Caco-2 (cell line): ENCODE data around the gene EVPL. TPM values are rescaled to one million over a fixed set of nuclear protein-coding genes. Genes with fewer than 3 reads are reported as not detected.

ENCODE experiments used
- BruUV-seq: library from RNA; stranded (reverse); fragments of 400-500 nt; replicated peaks from 2 replicates; lab custom pipeline; 2021; lab: Mats Ljungman, UMichigan
- CTCF ChIA-PET: fragments of 300-600 bp; sonication (Branson Sonifier 250); formaldehyde crosslinking; loops from one replicate; lab custom pipeline; 2022; ENCODE audit warnings: antibody characterized with exemption; lab: Charles Lee
- POLR2A ChIA-PET: fragments of 300-600 bp; sonication (Branson Sonifier 250); formaldehyde crosslinking; loops from one replicate; lab custom pipeline; 2022; ENCODE audit warnings: antibody characterized with exemption; lab: Charles Lee
- DNase-seq, 2 experiments: peaks; one replicate each; pipeline versions ENCODE4 v3.0.0 to v3.0.0-alpha.2; 2020 to 2022
- H3K27me3 ChIP-seq: replicated peaks from 2 replicates; pipeline ENCODE4 v1.6.0; 2011; ENCODE audit warnings: low read length; ENCODE audit not compliant: control insufficient read depth, insufficient read depth
- H3K36me3 ChIP-seq: 2 replicates; pipeline ENCODE4 v1.5.1; 2011; ENCODE audit warnings: low read length; ENCODE audit not compliant: control insufficient read depth, insufficient read depth
- H3K4me1 ChIP-seq: fragments of 250-450 bp; sonication (Bioruptor Pico); 2 replicates; pipeline ENCODE4 v1.5.1; 2020; ENCODE audit warnings: mild to moderate bottlenecking
- H3K4me3 ChIP-seq: 2 replicates; pipeline ENCODE4 v1.5.1; 2011; ENCODE audit warnings: low read depth, mild to moderate bottlenecking, control low read depth, low read length
- H3K9me3 ChIP-seq: fragments of 250-450 bp; sonication (Bioruptor Pico); 2 replicates; pipeline ENCODE4 v1.5.1; 2020; ENCODE audit warnings: mild to moderate bottlenecking, moderate library complexity
- H3K27ac Mint-ChIP-seq: one replicate; pipeline ENCODE4 v1.8.0; 2022; ENCODE audit warnings: mixed read lengths; ENCODE audit not compliant: unreplicated experiment
- H3K27me3 Mint-ChIP-seq: one replicate; pipeline ENCODE4 v1.8.0; 2022; ENCODE audit warnings: mixed read lengths; ENCODE audit not compliant: insufficient read depth, unreplicated experiment
- H3K36me3 Mint-ChIP-seq: one replicate; pipeline ENCODE4 v1.8.0; 2022; ENCODE audit warnings: mild to moderate bottlenecking, mixed read lengths; ENCODE audit not compliant: insufficient read depth, unreplicated experiment
- H3K4me1 Mint-ChIP-seq: one replicate; pipeline ENCODE4 v1.8.0; 2022; ENCODE audit warnings: low read depth, mixed read lengths; ENCODE audit not compliant: unreplicated experiment
- H3K4me3 Mint-ChIP-seq: one replicate; pipeline ENCODE4 v1.8.0; 2022; ENCODE audit warnings: mild to moderate bottlenecking, moderate library complexity, mixed read lengths; ENCODE audit not compliant: unreplicated experiment
- H3K9me3 Mint-ChIP-seq: one replicate; pipeline ENCODE4 v1.8.0; 2022; ENCODE audit warnings: mixed read lengths; ENCODE audit not compliant: unreplicated experiment
- intact Hi-C: fragments of 100-400 bp; cut with micrococcal nuclease; formaldehyde crosslinking; loops from one replicate; pipeline ENCODE4 v1.10.0; 2022; ENCODE audit not compliant: unreplicated experiment
- total RNA-seq: library from RNA; stranded (reverse); gene quantifications from 2 replicates; pipeline ENCODE4 v1.2.3, GENCODE V29; 2022
- TF ChIP-seq, protein P1 (sequence below), 2 experiments: fragments of 200-600 bp in 1 of 2; IDR thresholded peaks; 1 replicate in 1 of 2; 2 replicates in 1 of 2; pipeline versions ENCODE4 v1.5.1 to v1.8.0; 2011 to 2022; ENCODE audit warnings: antibody characterized with exemption in 1 of 2, control low read depth in 1 of 2, inconsistent platforms in 1 of 2, low read depth in 1 of 2, low read length in 1 of 2, mild to moderate bottlenecking in 1 of 2, moderate library complexity in 1 of 2; ENCODE audit not compliant: insufficient read depth in 1 of 2, severe bottlenecking in 1 of 2, unreplicated experiment in 1 of 2

The EVPL gene
- total RNA-seq, 1 experiment from 2014 or later, result 0.16 TPM

DNA sequence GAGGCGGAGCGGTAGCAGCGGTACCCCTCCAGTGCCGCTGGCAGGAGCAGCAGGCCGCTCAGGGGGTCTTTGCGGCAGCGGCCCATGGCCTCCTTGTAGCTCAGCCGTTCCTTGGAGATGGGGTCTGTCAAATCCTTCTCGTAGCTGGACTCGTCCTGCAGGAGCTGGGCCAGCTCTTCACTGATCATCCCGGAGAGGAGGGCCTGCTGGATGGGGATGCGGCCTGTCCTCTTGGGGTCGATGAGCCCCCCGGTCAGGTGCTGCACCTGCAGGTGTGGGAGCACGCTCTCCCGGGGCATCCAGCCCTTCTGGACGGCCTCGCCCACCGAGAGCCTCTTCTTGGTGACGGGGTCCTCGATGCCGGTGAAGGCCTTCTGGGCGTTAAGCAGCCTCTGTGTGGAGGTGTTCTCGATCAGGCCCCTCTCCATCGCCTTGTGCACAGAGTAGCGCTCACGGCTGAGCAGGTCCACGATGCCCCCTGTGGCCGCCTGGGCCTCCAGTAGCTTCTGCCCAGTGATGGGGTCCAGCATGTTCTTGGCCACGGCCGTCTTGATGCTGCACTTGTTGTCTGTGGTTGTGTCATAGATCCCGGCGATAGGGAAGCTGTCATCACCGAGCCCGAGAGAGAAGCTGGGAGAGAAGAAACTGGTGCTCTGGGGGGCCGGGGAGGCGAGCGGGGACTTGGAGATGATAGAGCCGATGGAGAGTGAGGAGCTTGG is 19.8 kb downstream of the EVPL start:
- TF ChIP-seq, protein P1, sequence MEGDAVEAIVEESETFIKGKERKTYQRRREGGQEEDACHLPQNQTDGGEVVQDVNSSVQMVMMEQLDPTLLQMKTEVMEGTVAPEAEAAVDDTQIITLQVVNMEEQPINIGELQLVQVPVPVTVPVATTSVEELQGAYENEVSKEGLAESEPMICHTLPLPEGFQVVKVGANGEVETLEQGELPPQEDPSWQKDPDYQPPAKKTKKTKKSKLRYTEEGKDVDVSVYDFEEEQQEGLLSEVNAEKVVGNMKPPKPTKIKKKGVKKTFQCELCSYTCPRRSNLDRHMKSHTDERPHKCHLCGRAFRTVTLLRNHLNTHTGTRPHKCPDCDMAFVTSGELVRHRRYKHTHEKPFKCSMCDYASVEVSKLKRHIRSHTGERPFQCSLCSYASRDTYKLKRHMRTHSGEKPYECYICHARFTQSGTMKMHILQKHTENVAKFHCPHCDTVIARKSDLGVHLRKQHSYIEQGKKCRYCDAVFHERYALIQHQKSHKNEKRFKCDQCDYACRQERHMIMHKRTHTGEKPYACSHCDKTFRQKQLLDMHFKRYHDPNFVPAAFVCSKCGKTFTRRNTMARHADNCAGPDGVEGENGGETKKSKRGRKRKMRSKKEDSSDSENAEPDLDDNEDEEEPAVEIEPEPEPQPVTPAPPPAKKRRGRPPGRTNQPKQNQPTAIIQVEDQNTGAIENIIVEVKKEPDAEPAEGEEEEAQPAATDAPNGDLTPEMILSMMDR (IDR thresholded peaks at IDR 0.05; ENCODE audit: insufficient read depth in 1 of 2, low read depth in 1 of 2, low read length in 1 of 2, severe bottlenecking in 1 of 2, unreplicated experiment in 1 of 2), result no peak
- ChIA-PET CTCF (interaction anchor here (1.1 to 1.7 kb wide), 3 partner anchors 66 to 102 kb away, joined by 3 to 7 read pairs (median 3); partner anchors contain the start of gene FBF1), POLR2A (interaction anchor here (0.6 kb wide), 1 partner anchor 271 kb away, joined by 3 read pairs; no protein-coding TSS in a partner anchor)
- intact Hi-C loops, result no loop called here
- Histone ChIP-seq H3K36me3 (peaks cover 1% of the 10 kb centered on the region; the same call in 1 of the 2 replicates), H3K4me1 (peaks cover 10% of the 10 kb centered on the region), H3K9me3 (no peaks in the 10 kb centered on the region), H3K4me3 (no peak overlapping the region), H3K27me3 (no peaks in the 10 kb centered on the region)
- DNase-seq, result no peak
- BruUV-seq, result no TSS peak
- no peak overlapping the region for H3K4me3 Mint-ChIP-seq
- H3K36me3 Mint-ChIP-seq, result peaks cover 9% of the 10 kb centered on the region
- H3K27me3 Mint-ChIP-seq, result no peaks in the 10 kb centered on the region
- peaks cover 10% of the 10 kb centered on the region for H3K4me1 Mint-ChIP-seq
- H3K9me3 Mint-ChIP-seq, result peaks cover 6% of the 10 kb centered on the region
- H3K27ac Mint-ChIP-seq, result no peak overlapping the region

DNA sequence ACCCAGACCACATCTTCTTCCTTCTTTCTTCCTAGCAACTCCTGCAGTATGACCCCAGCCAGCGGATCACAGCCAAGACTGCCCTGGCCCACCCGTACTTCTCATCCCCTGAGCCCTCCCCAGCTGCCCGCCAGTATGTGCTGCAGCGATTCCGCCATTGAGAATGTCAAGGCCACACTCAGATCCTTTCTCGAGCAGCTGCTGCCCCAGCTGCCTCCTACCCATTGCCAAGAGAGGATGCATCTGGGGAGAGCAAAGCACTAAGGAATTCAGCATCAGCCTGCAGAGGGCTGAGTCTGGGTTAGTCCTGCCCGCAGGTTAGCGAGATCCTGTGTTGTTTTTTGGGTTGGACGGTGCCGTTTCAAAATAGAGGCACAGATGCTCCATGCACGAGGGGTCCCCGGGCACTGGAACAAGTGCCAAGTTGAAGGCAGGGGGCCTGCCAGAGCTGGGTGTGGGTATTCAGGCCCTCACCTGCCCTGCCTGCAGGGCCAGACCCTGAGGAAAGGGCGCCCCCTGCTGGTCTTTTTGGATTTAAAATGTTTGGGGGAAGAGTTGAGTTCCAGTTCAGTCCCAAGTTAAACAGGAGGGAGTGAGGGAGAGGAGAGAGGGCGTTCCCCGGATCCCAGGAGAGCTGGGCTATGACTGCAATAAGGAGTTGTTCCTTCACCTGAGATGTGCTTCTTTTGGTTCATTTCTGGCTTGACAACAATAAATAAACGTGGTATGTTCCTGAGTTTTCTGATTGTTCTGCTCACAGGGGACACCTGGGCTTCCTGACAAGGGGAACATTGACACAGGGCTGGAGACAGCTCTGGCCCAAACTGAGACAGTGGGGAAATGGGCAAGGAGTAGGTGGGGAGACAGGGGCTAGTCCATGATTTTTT is 21.6 kb downstream of the EVPL start:
- Mint-ChIP-seq H3K36me3 (peaks cover 9% of the 10 kb centered on the region), H3K4me1 (peaks cover 10% of the 10 kb centered on the region), H3K4me3 (no peak overlapping the region), H3K9me3 (peaks cover 6% of the 10 kb centered on the region), H3K27ac (peak overlapping the region; percentile 30), H3K27me3 (no peaks in the 10 kb centered on the region)
- ChIA-PET POLR2A (interaction anchor here (0.7 to 0.8 kb wide), 2 partner anchors 9 to 95 kb away, joined by 3 to 10 read pairs; no protein-coding TSS in a partner anchor), CTCF (interaction anchor here (0.6 to 1.8 kb wide), 10 partner anchors 9 to 260 kb away, joined by 3 to 16 read pairs (median 4); partner anchors contain the start of genes FBF1, MRPL38, TRIM65 and UBALD2)
- peaks cover 10% of the 10 kb centered on the region for H3K4me1 ChIP-seq
- H3K9me3 ChIP-seq, result no peaks in the 10 kb centered on the region
- H3K4me3 ChIP-seq, result no peak overlapping the region
- peak; percentile 85 to 93 for DNase-seq
- no peaks in the 10 kb centered on the region for H3K27me3 ChIP-seq
- intact Hi-C loops, result loop anchor here (1.0 to 2.0 kb wide), 2 partner anchors 65 to 100 kb away; partner anchors contain the start of gene FBF1
- TF ChIP-seq, protein P1 (IDR thresholded peaks at IDR 0.05; ENCODE audit: insufficient read depth in 1 of 2, low read depth in 1 of 2, low read length in 1 of 2, severe bottlenecking in 1 of 2, unreplicated experiment in 1 of 2), result peak; percentile 68 to 92
- peaks cover 1% of the 10 kb centered on the region; the same call in 1 of the 2 replicates for H3K36me3 ChIP-seq
- no TSS peak for BruUV-seq
